GM21381 (cell line): ENCODE measurements around the gene LIME1.

Experiments used
- ATAC-seq: cut with Tn5 transposase; IDR thresholded peaks from one replicate; pipeline ENCODE4 v1.9.1; 2021; ENCODE audit warnings: mild to moderate bottlenecking, moderate library complexity; ENCODE audit not compliant: unreplicated experiment

LIME1 gene

DNA sequence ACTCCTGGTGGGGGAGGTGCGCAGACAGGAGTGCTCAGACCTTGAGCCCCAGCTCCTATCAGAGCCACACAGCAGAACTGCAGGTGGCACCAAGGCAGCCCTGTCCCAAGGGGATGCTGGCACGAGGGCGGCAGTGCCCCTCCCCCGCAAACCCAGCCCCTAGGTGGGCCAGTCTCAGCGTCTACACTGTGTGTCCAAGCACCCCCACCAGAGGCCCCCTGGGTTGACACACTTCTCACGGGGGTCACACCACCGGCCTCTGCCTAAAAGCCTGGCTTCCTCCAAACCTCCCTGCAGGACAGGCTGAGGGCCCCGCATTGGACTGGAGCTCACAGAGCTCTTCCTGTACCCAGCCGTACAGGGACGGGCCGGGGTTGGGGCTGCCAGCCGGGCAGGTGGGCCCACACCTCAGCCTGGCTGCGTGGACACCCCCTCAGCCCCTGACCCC is 11.2 kb downstream of the LIME1 start:
- ATAC-seq, result no peak

DNA sequence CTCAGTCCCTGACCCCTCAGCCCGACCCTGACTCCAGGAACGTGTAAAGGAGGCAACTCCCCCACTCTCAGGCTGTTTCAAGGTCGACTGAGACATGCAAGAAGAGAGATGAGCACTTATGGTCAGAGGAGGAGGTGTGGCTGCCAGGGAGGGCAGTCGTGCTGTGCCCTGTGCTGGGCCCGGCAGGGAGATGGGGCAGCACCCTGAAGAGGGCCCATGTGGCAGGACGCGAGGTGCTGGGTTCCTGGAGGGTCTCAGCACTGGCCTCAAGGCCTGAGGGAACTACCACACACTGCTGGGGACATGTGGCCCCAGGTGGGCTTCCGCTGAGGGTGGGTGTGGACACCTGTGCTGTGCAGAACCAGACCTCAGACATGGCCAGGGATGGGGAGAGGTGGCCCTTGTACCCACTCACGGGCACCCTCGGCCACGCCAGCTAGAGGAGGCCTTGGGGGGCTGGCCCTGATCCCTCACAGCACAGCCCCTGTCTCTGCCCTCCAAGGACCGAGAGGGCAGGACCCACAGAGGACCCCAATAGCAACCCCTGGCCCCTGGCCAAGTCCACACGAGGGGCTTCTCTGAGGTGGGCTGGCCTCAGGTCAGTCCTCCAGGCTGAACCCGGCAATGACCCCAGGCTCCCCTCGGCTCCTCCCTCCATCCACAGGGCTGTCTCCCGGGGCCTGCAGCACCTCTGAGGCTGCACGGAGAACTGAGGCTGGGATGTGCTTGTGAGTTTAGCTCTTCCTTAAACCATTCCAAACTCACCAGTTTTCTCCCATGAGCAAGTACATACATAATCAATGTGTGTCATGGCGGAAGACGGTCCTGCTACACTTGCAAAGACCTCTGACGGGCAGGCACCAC is 11.8 kb downstream of the LIME1 start:
- ATAC-seq, result no peak

DNA sequence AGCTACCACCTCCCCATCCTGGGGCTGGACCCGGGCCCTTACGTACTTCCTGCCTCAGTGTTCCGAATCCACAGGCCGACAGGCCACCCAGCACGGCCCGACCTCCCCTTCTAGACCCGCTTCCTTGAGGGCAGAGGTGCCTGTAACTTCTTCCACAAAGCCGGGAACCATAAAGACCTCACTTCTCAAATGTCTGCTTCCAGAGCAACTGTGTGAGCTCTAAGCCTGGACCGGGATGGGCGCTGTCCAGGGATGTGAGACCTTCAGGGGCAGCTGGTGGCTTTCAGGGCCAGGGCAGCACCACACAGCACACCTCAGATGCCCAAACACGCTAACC is 12.4 kb downstream of the LIME1 start:
- ATAC-seq, result no peak

DNA sequence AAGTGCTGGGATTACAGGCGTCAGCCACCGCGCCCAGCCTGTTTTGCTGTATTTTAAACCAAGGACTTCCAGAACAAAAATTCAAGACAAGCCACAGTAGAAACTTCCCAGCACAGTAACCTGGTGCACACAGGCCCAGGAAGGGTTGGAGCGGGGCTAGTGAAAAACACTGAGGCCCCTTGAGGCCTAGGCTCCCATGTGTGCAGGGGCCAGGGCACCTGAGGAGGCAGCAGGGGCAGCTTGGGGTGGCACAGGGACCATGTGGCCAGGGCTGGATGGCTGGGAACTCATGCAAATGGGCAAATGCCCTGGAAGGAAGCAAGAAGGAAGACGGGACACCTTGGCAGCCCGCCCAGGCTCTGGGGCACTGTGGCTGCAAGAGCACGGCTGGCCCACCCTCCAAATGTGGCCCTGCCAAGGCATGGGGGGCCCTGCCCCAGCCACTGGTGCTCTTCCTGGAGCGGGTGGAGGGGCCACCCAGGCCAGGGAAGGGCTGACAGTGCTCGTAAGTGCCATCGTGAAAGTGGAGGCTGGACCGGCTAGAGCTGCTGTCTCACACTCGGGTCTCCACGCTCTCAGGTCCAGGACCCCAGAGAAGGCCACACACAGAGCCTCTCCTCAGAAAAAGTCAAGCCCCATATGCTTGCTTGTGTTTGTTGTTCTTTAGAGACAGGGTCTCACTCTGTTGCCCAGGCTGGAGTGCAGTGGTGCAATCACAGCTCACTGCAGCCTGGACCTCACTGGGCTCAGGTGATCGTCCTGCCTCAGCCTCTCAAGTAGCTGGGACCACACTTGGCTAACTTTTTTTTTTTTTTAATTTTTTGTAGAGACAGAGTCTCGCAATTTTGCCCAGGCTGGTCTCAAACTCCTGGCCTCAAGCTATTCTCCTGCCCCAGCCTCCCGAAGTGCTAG is 13.4 kb downstream of the LIME1 start:
- ATAC-seq, result no peak

DNA sequence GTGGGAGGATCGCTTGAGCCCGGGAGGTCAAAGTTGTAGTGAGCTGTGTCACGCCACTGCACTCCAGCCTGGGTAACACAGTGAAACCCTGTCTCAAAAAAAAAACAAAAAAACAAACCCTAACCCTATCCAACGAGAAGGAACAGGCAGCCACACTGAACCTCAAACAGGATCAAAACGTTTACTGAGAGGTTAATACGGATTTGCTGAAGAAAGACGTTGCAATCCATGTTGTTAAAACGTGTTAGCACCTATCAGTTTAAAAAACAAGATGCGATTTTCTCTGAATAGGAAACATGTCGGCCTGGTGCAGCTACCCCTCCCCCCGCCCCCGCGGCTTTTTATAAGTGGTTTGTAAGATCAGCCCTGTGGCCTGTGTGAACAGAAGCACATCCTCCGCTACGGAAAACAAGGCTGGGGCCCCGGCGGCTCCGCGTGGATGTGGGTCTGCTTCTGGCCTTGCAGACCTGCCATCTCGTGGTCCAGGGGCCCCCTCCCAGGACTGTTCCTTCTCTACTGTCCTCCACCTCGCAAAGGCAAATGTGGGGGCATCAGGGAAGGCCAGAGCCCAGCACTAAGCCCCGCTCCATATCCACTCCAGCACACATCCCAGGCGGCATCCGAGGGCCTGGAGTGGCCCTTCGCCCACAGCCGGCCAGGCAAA is 14.5 kb downstream of the LIME1 start:
- ATAC-seq, result no peak

DNA sequence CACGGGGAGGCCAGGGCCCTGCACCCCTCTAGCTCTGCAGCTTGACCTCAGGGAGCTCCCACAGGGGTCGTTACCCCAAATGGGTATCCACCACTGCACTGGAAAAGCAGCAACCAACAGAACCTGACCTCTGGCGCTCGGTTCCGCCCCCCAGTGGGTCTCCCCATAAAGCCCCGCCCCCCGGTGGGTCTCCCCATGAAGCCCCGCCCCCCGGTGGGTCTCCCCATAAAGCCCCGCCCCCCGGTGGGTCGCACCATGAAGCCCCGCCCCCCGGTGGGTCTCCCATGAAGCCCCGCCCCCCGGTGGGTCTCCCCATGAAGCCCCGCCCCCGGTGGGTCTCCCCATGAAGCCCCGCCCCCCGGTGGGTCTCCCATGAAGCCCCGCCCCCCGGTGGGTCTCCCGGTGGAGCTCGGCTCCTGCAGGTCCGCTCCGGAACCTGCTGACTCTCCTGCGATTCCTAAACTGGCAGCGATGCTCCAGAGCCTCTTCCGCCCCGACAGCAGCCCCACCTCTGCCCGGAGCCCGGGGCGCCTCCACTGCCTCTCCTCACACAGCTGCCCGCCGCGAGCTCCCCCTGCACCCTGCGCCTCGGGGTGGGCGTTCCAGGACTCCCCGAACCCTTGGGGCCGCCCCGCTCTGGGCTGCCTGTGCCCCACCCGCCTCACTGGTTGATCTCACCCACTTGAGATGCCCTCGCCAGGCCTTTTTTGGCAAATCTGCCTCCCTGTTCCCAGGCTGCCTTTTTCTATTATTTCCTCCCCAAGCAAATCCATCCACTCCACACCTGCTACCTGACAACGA is 15.2 kb downstream of the LIME1 start:
- no peak for ATAC-seq

DNA sequence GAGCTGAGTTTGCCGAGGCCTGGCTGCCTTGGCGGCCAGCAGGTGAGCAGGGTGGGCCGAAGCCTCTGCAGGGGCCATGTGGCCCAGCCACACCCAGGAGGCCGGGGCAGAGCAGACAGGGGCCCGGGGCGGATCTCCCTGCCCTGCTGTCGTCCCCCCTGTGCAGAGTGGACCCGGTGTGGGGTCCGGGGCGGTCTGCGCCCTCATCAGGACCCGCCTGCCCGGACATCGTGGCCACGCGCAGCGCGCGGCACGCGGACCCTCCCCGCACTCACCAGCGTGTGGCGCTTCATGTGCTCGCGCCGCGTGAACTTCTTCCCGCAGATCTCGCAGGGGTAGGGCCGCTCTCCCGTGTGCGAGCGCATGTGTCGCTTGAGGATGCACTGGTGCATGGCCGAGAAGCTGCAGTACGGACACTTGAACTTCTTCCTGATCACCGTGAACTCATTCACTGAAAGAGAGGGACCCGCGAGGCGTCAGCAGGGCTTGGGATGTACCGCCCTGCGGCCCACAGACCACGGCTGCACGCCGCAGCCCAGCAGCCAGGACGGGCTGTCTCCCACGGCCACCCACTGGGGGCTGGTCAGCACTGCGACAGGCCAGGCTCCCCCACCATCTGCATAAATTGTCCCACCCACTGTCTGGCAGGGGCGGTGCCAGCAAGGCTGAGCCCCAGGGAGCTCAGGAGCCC is 16.1 kb downstream of the LIME1 start:
- ATAC-seq, result no peak

DNA sequence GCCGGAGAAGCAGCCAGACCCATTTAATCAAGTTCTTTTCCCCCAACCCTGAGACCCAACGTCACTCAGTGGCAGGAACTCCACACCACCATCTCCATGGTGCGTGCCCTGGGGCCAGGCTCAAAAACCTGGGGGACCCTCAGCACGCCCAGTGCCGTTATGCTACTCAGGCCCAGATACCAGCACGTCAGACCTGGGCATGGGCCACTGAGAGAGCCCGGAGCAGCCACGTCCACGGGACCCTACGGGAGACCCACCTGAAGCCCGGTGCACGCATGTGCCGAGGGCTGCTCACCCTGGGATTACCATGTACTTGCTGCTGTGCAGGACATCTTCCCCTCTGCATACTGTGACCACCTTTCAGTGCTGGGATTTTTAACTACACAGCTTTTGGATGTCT is 16.9 kb downstream of the LIME1 start:
- no peak for ATAC-seq

DNA sequence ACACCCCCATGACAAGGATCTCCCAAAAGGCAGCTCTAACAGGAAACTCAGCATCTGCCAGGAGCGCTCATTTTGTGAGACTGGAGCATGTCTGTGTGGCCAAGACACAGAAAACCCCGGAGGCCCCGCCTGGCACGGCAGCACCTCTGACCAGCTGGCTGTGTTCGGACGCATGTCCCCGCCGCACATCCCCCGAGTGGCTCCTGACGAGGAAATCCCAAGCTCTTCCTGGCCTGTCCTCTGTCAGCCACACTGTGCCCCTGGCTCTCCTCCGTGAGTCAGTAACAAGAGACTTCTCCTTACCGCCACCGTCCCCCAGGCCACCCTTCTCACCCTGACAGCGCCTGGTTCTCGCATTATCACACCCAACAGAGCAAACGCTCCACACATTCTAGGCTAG is 17.5 kb downstream of the LIME1 start:
- ATAC-seq, result no peak

DNA sequence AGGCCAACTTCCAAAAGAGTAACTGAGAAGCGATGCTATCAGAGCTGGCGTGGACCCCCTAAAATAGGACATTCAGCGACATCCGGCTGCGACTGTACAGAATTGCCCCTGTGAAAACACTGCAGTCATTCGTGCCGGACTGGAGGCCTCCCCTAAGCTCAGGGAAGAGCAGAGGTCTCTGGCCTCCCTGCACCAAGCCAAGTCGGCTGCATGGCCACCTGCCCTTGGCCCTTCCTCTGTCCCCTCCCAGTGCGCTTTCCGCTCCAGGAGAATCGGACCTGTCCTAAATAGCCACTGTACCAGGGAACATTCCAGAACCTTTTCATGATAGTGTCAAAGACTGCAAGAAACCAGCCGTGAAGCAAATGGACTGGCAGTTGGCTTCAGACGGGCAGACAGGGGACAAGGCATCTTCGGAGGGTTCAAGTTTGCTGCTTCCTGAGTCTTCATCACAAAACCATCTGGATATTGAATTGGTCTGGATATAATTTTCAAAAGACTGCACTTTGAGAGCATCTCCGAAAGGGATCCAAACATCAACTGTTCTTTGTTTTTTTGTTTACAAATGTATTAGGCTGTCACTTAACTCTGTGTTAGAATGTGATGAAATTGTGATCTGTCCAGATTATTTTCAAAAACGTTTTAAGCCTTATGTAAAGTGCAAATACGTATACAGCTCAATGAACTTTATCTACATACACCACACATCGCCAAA is 19.6 kb downstream of the LIME1 start:
- ATAC-seq, result no peak

DNA sequence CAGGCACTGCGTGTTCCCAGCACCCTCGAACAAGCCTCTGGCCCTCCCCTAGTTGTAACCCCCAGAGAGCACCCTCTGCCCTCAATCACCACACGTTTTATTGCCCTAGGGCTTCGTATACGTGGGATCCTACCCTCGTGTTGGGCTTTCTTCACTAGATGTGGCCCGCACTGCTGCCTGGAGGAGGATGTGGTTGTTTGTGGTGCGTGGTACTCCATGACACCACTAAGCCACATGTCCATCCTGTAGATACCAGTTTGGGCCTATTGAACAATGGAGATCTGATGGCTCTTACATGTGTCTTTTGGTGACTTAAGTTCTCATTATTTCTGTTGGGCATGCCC is 20.2 kb downstream of the LIME1 start:
- ATAC-seq, result no peak

DNA sequence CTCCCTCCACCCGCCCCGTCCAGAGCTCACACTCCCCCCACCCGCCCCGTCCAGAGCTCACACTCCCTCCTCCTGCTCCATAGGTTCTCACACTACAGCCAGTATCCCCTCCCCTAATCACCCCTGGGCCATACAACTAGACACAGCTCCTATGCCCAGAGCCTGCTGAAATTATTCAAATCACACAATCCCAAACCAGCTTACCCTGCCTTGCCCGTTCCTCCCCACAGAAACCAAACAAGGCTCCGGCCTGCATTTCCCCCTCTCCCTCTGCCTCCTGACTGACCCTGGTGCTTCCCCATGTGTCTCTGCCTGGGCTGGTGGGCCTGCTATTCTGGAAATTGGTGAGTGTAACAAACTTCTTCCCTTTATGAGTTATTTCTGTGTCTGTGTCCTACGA is 21.7 kb downstream of the LIME1 start:
- no peak for ATAC-seq

DNA sequence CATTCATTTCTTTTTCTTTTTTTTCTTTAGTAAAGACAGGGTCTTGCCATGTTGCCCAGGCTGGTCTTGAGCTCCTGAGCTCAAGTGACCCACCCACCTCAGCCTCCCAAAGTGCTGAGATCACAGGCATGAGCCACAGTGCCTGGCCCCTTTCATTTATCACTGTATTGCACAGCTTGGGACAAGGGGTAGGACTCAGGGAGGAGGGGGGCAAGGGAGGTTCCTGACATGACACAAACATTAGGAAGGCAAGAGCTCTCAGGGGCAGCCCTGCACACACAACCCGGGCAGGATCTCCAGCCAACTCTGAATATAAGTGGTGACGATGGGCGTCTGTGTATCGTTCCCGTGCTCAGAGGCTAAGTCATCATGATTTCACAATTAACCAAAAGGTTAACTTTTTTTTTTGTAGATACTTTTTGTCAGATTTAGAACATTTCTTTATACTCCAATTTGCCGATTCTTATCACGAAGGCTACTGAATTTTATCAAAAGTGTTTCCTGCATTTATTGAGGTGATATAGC is 23.0 kb downstream of the LIME1 start:
- no peak for ATAC-seq

DNA sequence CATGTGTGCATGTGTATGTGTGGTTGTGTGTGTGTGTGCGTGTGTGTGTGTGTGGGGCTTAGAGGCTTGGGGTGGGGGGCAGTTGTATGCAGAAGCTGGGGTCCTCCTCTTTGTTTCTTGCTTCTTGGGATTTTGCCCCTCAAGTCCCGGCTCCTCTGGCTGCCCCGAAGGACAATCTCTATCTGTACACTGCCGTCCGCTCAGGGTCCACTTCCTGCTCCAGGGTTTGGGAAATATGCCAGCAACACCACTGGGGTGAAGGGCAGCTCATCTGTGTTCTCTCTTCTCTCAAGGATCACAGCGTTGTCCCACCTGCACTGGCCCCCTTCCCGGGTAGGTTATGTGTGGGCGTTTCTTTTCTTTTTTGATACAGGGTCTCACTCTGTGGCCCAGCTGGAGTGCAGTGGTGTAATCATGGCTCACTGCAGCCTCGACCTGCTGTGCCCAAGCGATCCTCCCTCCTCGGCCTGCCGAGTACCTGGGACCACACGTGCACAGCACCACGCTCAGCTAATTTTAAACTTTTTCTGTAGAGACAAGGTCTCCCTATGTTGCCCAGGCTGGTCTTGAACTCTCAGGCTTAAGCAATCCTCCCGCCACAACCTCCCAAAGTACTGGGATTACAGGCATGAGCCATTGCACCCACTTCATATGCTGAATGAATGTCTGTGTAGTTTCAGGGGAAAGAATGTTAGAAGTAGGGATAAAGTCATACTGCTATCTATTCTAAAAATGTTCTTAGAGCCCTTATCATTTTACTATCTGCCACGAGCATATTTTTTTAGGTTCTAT is 28.8 kb downstream of the LIME1 start:
- no peak for ATAC-seq

DNA sequence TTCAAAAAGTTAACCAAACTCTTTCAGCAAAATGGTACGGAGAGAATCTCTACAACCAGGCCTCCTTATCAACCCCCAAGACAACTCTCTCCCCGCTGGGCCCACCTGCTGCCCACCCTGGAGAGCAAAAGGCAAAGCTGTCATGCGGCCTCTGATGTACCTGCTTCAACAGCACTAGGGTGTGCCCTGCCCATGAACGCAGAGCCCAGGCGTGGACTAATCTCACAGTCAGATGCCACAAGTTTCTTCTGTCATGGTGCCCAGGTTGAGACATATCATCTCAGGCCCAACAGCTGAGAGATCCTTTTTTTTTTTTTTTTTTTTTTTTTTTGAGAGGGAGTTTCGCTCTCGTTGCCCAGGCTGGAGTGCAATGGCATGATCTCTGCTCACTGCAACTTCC is 29.4 kb downstream of the LIME1 start:
- no peak for ATAC-seq

DNA sequence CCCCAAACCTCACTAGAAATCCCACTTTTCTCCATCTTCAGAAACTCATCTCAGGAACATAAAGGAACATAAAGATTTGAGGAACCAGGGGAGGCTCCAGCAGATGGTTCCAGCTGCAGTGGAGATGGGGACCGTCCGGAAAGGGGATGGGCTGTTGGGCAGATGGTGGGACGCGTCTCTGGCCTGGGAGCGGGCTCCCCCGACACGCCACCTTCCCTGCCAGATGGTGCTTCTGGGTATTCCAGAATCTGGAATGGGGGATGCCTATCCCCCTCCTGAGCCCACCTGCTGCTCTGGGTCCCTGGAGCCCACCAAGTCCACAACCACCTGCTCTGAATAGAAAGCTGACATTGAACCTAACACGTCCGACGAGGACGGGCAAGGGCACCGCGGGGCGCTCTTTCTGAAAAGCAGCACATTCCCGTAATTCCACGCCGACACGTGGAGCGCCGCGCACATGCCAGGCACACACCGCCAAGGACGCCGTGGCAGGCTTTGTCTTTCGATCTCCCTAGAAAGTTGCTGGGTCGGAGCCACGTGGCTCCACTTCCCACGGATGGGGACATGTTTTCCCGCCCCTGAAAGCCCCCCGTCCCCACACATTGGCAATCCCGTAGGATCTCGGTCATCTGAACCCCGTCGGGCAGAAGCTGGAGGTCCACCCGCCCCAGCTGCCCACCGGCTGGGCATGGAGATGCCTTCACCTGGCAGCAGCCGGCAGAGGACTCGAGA is 30.4 kb downstream of the LIME1 start:
- no peak for ATAC-seq

DNA sequence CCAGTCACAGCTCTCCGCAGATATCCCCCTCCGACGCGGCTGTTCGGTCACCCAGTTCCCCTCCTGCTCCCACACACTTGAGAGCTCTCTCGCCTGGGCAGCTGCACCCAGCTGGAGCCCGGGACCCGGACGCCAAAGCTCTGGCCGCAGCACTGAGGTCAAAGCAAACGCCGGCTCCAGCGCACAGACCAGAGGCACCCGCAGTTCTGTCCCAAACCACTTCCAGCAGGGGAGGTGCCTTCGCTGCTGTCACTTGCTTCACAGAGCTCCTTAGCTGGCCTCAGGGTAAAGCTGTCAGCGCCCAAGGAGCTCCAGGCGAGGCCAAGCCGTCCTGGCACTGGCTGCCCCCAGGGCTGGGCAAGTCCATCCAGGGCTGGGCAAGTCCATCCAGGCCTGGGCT is 31.0 kb downstream of the LIME1 start:
- no peak for ATAC-seq

DNA sequence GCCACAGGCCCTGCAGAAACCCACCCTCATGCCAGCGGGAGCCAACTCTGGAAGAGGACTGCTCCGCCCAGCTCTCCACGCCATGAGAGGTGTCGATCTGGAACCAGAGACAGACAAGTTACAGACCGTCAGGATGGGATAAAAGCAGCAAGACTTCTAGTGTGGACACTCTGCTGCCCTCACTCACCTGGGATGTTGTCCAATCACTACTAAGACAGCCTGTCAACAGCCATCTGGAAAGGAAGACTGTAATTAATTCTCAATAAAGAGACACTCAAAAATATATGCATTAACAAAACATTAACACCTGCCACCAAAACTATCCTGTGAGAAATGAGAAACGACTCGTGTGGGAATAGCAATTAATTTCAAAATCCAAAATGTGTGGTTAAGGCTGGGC is 31.4 kb downstream of the LIME1 start:
- no peak for ATAC-seq
